Fibroblast of lung (primary cell): ENCODE data around the gene ARHGAP21.

ENCODE experiments used
- EZH2 ChIP-seq: IDR thresholded peaks from 2 replicates; pipeline ENCODE4 v1.5.1; 2012; ENCODE audit warnings: low read length, control low read depth, mild to moderate bottlenecking; ENCODE audit errors: missing control alignments
- TF ChIP-seq, protein P1 (sequence below), 2 donors: IDR thresholded peaks in 1 of 2; conservative IDR thresholded peaks in 1 of 2; 1 replicate in 1 of 2; 2 replicates in 1 of 2; pipeline ENCODE4 v1.5.1; 2011 to 2012; ENCODE audit warnings: low read length in 2 of 2, control low read depth in 1 of 2, inconsistent platforms in 1 of 2, low read depth in 1 of 2, mild to moderate bottlenecking in 1 of 2

DNA sequence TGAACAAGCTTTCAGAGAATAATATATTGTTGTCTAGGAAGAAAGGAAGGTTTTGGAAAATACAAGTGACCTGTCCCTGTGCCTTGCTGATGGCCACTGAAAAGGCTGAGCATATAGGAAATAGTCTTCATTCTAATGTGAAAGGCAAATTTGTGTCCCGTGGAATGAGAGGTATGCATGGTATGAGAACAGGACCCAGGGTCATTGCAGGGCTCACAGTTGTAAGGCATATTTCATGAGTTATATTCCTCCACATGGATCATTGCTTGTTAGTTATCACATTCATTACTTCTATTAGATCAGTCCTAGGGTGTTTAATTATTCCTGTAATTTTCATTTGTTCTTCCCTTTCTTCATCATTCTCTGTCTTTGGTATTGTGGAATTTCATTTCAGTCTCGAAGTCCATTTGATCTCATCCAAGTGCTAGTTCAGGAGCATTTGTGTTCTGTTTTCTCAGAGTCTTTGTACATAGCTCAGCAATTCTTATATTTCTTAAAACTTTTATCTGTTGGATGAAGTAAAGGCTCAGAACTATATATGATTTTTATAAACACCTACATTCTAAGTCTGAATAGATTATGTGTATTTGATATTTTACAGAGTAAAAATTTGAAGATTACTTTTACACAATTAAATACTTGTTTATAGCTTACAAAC is 39.4 kb upstream of the ARHGAP21 start:
- TF ChIP-seq, protein P1, sequence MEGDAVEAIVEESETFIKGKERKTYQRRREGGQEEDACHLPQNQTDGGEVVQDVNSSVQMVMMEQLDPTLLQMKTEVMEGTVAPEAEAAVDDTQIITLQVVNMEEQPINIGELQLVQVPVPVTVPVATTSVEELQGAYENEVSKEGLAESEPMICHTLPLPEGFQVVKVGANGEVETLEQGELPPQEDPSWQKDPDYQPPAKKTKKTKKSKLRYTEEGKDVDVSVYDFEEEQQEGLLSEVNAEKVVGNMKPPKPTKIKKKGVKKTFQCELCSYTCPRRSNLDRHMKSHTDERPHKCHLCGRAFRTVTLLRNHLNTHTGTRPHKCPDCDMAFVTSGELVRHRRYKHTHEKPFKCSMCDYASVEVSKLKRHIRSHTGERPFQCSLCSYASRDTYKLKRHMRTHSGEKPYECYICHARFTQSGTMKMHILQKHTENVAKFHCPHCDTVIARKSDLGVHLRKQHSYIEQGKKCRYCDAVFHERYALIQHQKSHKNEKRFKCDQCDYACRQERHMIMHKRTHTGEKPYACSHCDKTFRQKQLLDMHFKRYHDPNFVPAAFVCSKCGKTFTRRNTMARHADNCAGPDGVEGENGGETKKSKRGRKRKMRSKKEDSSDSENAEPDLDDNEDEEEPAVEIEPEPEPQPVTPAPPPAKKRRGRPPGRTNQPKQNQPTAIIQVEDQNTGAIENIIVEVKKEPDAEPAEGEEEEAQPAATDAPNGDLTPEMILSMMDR (conservative IDR thresholded peaks at IDR 0.05 in 1 of 2, IDR thresholded peaks at IDR 0.05 in 1 of 2; ENCODE audit: low read depth in 1 of 2, low read length in 2 of 2): no peak
- no peak for TF ChIP-seq EZH2
